Measurements from ENCODE around the gene DEAF1.
"Not testable (repeated sequence)": the region's sequence is repeated elsewhere in the genome, so short reads cannot be mapped to it uniquely, and the experiment has no call there.

Gene DEAF1

GRCh38 chr11:679271-680207 lies 15.5 kb downstream of the DEAF1 start:
- no peak for DNase-seq (ENCODE audit: low read depth)

GRCh38 chr11:678297-678696 lies 16.7 kb downstream of the DEAF1 start:
- DNase-seq (ENCODE audit: low read depth) = no peak

GRCh38 chr11:674406-674805 lies 20.6 kb downstream of the DEAF1 start:
- no peak for DNase-seq (ENCODE audit: low read depth)

GRCh38 chr11:673866-674265 lies 21.2 kb downstream of the DEAF1 start:
- DNase-seq (ENCODE audit: low read depth) = no peak

GRCh38 chr11:665704-666281 lies 29.2 kb downstream of the DEAF1 start:
- DNase-seq (ENCODE audit: low read depth) = peak; percentile 79

- peak; percentile 16 for DNase-seq (ENCODE audit: low read depth)
These were observed 29.8 kb downstream of the DEAF1 start for GRCh38 chr11:665062-665703.

- DNase-seq (ENCODE audit: low read depth) = peak; percentile 51
These were observed 32.2 kb downstream of the DEAF1 start for GRCh38 chr11:662689-663274.

GRCh38 chr11:660681-661444 lies 34.2 kb downstream of the DEAF1 start:
- no peak for DNase-seq (ENCODE audit: low read depth)

GRCh38 chr11:660281-660680 lies 34.7 kb downstream of the DEAF1 start:
- no peak for DNase-seq (ENCODE audit: low read depth)

- DNase-seq (ENCODE audit: low read depth) = no peak
These were observed 35.4 kb downstream of the DEAF1 start for GRCh38 chr11:659532-660085.

GRCh38 chr11:657691-658126 lies 37.3 kb downstream of the DEAF1 start:
- no peak for DNase-seq (ENCODE audit: low read depth)

- DNase-seq (ENCODE audit: low read depth) = no peak
These were observed 38.2 kb downstream of the DEAF1 start for GRCh38 chr11:656866-657265.

GRCh38 chr11:656426-656825 lies 38.6 kb downstream of the DEAF1 start:
- DNase-seq (ENCODE audit: low read depth) = no peak

GRCh38 chr11:655036-655726 lies 39.8 kb downstream of the DEAF1 start:
- no peak for DNase-seq (ENCODE audit: low read depth)

GRCh38 chr11:654444-654843 lies 40.6 kb downstream of the DEAF1 start:
- not testable (repeated sequence) for DNase-seq (ENCODE audit: low read depth)

- no peak for DNase-seq (ENCODE audit: low read depth)
These were observed 41.2 kb downstream of the DEAF1 start for GRCh38 chr11:653837-654236.

- DNase-seq (ENCODE audit: low read depth) = not testable (repeated sequence)
These were observed 41.9 kb downstream of the DEAF1 start for GRCh38 chr11:653136-653535.

- no peak for DNase-seq (ENCODE audit: low read depth)
These were observed 44.5 kb downstream of the DEAF1 start for GRCh38 chr11:650482-650881.

GRCh38 chr11:647672-648158 lies 47.3 kb downstream of the DEAF1 start:
- not testable (repeated sequence) for DNase-seq (ENCODE audit: low read depth)

GRCh38 chr11:646214-646613 lies 48.8 kb downstream of the DEAF1 start:
- no peak for DNase-seq (ENCODE audit: low read depth)

GRCh38 chr11:645536-645935 lies 49.5 kb downstream of the DEAF1 start:
- DNase-seq (ENCODE audit: low read depth) = no peak

Measured in iris pigment epithelial cell (primary cell).